ENCODE measurements around the gene KCTD5. TPM values are rescaled to one million over a fixed set of nuclear protein-coding genes. Genes with fewer than 3 reads are reported as not detected.

The KCTD5 gene
- total RNA-seq, 1 experiment from 2014 or later, result 42.1 TPM

- H3K9ac ChIP-seq (ENCODE audit: low read length), result no peak overlapping the region
Observed at GRCh38 chr16:2740476-2740875, 58.2 kb downstream of the KCTD5 start.

More at GRCh38 chr16:2740476-2740875, 58.2 kb downstream of the KCTD5 start:
- Histone ChIP-seq H4K20me1 (ENCODE audit: insufficient read depth) (no peaks in the 10 kb centered on the region), H3K4me3 (replicated peaks in 1 of 2; ENCODE audit: low read depth in 1 of 2, low read length in 2 of 2) (no peak overlapping the region), H3K4me2 (ENCODE audit: low read length) (no peak overlapping the region), H3K27me3 (ENCODE audit: insufficient read depth, low read length) (no peaks in the 10 kb centered on the region), H3K9me2 (ENCODE audit: insufficient read depth) (no peaks in the 10 kb centered on the region), H3K4me1 (ENCODE audit: control insufficient read depth in 1 of 2, insufficient read depth in 2 of 2, low read length in 2 of 2) (peaks cover 0 to 8% of the 10 kb centered on the region in 2 experiments; a peak in 2 of 4 replicates), H3K27ac (ENCODE audit: low read depth, low read length) (peak overlapping the region; percentile 2; the same call in 1 of the 2 replicates), H3K79me2 (ENCODE audit: insufficient read depth, low read length) (no peaks in the 10 kb centered on the region), H2AFZ (ENCODE audit: low read depth, low read length, poor library complexity, severe bottlenecking) (no peak overlapping the region), H3K9me3 (ENCODE audit: control insufficient read depth in 1 of 2, insufficient read depth in 1 of 2, low read depth in 1 of 2, low read length in 2 of 2) (no peaks in the 10 kb centered on the region), H3K36me3 (ENCODE audit: control insufficient read depth in 1 of 2, insufficient read depth in 2 of 2, low read length in 2 of 2) (no peaks in the 10 kb centered on the region)
- ChIA-PET CTCF (no interaction called here), RAD21 (ENCODE audit: low non-redundant PET in 1 of 2, low total read pairs in 2 of 2, uncharacterized antibody in 2 of 2, unreplicated experiment in 2 of 2) (no interaction called here), POLR2A (interaction anchor here (0.6 kb wide), 1 partner anchor 19 kb away, joined by 4 read pairs; no protein-coding TSS in a partner anchor)
- no TSS peak for BruUV-seq (replicated peaks)
- TF ChIP-seq EGR1 (IDR thresholded peaks at IDR 0.05; ENCODE audit: low read depth) (no peak), ATF3 (IDR thresholded peaks at IDR 0.05) (no peak), SP1 (IDR thresholded peaks at IDR 0.05; ENCODE audit: low read depth) (no peak), CEBPB (IDR thresholded peaks at IDR 0.05; ENCODE audit: low read depth) (no peak), EZH2 (IDR thresholded peaks at IDR 0.05) (no peak), ZNF274 (IDR thresholded peaks at IDR 0.05; ENCODE audit: low read depth, low read length) (no peak), SRF (IDR thresholded peaks at IDR 0.05; ENCODE audit: low read depth) (no peak), CTCF (IDR thresholded peaks at IDR 0.05 in 2 of 3, conservative IDR thresholded peaks at IDR 0.05 in 1 of 3; ENCODE audit: borderline replicate concordance in 1 of 3, insufficient read depth in 1 of 3, low read depth in 2 of 3, low read length in 2 of 3) (no peak), ZBTB33 (IDR thresholded peaks at IDR 0.05; ENCODE audit: extremely low read depth, insufficient replicate concordance, low read length) (no peak)
- DNase-seq (ENCODE audit: low read depth, low spot score) (no peak), ATAC-seq (no peak)
- intact Hi-C loops (cut with micrococcal nuclease), result no loop called here
